ENCODE results near the gene TCF7L2. TPM values are rescaled to one million over a fixed set of nuclear protein-coding genes. Genes with fewer than 3 reads are reported as not detected.

TCF7L2 gene
- total and polyA plus RNA-seq, 2 donors (not counting 1 experiment from before 2014, with no cell fraction given), result 3.4 to 5.0 TPM

- Histone ChIP-seq H3K4me3 (replicated peaks in 1 of 4; ENCODE audit: control extremely low read depth in 1 of 4, insufficient read depth in 1 of 4, low read depth in 3 of 4, low read length in 4 of 4) (no peak overlapping the region), H3K4me1 (ENCODE audit: control insufficient read depth, extremely low read depth, insufficient read depth, low read length) (no peaks in the 10 kb centered on the region), H3K9ac (ENCODE audit: insufficient read depth, low read length) (no peak overlapping the region), H3K27me3 (ENCODE audit: control insufficient read depth, insufficient read depth, low read length) (no peaks in the 10 kb centered on the region), H3K9me3 (ENCODE audit: control insufficient read depth, insufficient read depth, low read depth, low read length) (no peaks in the 10 kb centered on the region), H3K27ac (ENCODE audit: insufficient read depth, low read length) (no peak overlapping the region), H4K20me1 (ENCODE audit: control insufficient read depth, extremely low read depth, insufficient read depth, low read length) (no peaks in the 10 kb centered on the region), H3K36me3 (ENCODE audit: control insufficient read depth, insufficient read depth, low read length) (no peaks in the 10 kb centered on the region), H3K4me2 (ENCODE audit: extremely low read depth, insufficient read depth, low read length) (no peak overlapping the region), H3K79me2 (ENCODE audit: control insufficient read depth, insufficient read depth, low read length) (no peaks in the 10 kb centered on the region), H2AFZ (ENCODE audit: low read length) (no peak overlapping the region)
- no peak for DNase-seq (ENCODE audit: low read depth in 2 of 2)
- TF ChIP-seq, protein P1, sequence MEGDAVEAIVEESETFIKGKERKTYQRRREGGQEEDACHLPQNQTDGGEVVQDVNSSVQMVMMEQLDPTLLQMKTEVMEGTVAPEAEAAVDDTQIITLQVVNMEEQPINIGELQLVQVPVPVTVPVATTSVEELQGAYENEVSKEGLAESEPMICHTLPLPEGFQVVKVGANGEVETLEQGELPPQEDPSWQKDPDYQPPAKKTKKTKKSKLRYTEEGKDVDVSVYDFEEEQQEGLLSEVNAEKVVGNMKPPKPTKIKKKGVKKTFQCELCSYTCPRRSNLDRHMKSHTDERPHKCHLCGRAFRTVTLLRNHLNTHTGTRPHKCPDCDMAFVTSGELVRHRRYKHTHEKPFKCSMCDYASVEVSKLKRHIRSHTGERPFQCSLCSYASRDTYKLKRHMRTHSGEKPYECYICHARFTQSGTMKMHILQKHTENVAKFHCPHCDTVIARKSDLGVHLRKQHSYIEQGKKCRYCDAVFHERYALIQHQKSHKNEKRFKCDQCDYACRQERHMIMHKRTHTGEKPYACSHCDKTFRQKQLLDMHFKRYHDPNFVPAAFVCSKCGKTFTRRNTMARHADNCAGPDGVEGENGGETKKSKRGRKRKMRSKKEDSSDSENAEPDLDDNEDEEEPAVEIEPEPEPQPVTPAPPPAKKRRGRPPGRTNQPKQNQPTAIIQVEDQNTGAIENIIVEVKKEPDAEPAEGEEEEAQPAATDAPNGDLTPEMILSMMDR (conservative IDR thresholded peaks at IDR 0.05 in 1 of 2, IDR thresholded peaks at IDR 0.05 in 1 of 2; ENCODE audit: low read depth in 1 of 2, low read length in 2 of 2), result no peak
- TF ChIP-seq EZH2 (IDR thresholded peaks at IDR 0.05; ENCODE audit: low read length, missing control alignments), result no peak
Measured at GRCh38 chr10:113168584-113168983, 218.5 kb downstream of the TCF7L2 start.

GRCh38 chr10:113169111-113169510 lies 219.1 kb downstream of the TCF7L2 start:
- H3K4me3 ChIP-seq (replicated peaks in 1 of 4; ENCODE audit: control extremely low read depth in 1 of 4, insufficient read depth in 1 of 4, low read depth in 3 of 4, low read length in 4 of 4), result no peak overlapping the region
- H3K4me2 ChIP-seq (ENCODE audit: extremely low read depth, insufficient read depth, low read length), result no peak overlapping the region
- H2AFZ ChIP-seq (ENCODE audit: low read length), result no peak overlapping the region
- H3K36me3 ChIP-seq (ENCODE audit: control insufficient read depth, insufficient read depth, low read length), result no peaks in the 10 kb centered on the region
- no peaks in the 10 kb centered on the region for H3K27me3 ChIP-seq (ENCODE audit: control insufficient read depth, insufficient read depth, low read length)
- no peaks in the 10 kb centered on the region for H3K9me3 ChIP-seq (ENCODE audit: control insufficient read depth, insufficient read depth, low read depth, low read length)
- no peaks in the 10 kb centered on the region for H3K79me2 ChIP-seq (ENCODE audit: control insufficient read depth, insufficient read depth, low read length)
- no peak overlapping the region for H3K27ac ChIP-seq (ENCODE audit: insufficient read depth, low read length)
- no peaks in the 10 kb centered on the region for H4K20me1 ChIP-seq (ENCODE audit: control insufficient read depth, extremely low read depth, insufficient read depth, low read length)
- no peak for DNase-seq (ENCODE audit: low read depth in 2 of 2)
- H3K9ac ChIP-seq (ENCODE audit: insufficient read depth, low read length), result no peak overlapping the region
- H3K4me1 ChIP-seq (ENCODE audit: control insufficient read depth, extremely low read depth, insufficient read depth, low read length), result no peaks in the 10 kb centered on the region
- no peak for TF ChIP-seq EZH2 (IDR thresholded peaks at IDR 0.05; ENCODE audit: low read length, missing control alignments)
- TF ChIP-seq, protein P1 (conservative IDR thresholded peaks at IDR 0.05 in 1 of 2, IDR thresholded peaks at IDR 0.05 in 1 of 2; ENCODE audit: low read depth in 1 of 2, low read length in 2 of 2), result no peak

GRCh38 chr10:113169853-113170460 lies 219.9 kb downstream of the TCF7L2 start:
- no peak for TF ChIP-seq EZH2 (IDR thresholded peaks at IDR 0.05; ENCODE audit: low read length, missing control alignments)
- TF ChIP-seq, protein P1 (conservative IDR thresholded peaks at IDR 0.05 in 1 of 2, IDR thresholded peaks at IDR 0.05 in 1 of 2; ENCODE audit: low read depth in 1 of 2, low read length in 2 of 2), result no peak
- H3K36me3 ChIP-seq (ENCODE audit: control insufficient read depth, insufficient read depth, low read length), result no peaks in the 10 kb centered on the region
- no peak overlapping the region for H3K9ac ChIP-seq (ENCODE audit: insufficient read depth, low read length)
- no peaks in the 10 kb centered on the region for H4K20me1 ChIP-seq (ENCODE audit: control insufficient read depth, extremely low read depth, insufficient read depth, low read length)
- no peak overlapping the region for H3K4me2 ChIP-seq (ENCODE audit: extremely low read depth, insufficient read depth, low read length)
- H3K4me1 ChIP-seq (ENCODE audit: control insufficient read depth, extremely low read depth, insufficient read depth, low read length), result no peaks in the 10 kb centered on the region
- DNase-seq (ENCODE audit: low read depth in 2 of 2), result no peak
- no peaks in the 10 kb centered on the region for H3K9me3 ChIP-seq (ENCODE audit: control insufficient read depth, insufficient read depth, low read depth, low read length)
- no peak overlapping the region for H3K27ac ChIP-seq (ENCODE audit: insufficient read depth, low read length)
- no peaks in the 10 kb centered on the region for H3K27me3 ChIP-seq (ENCODE audit: control insufficient read depth, insufficient read depth, low read length)
- no peak overlapping the region for H3K4me3 ChIP-seq (replicated peaks in 1 of 4; ENCODE audit: control extremely low read depth in 1 of 4, insufficient read depth in 1 of 4, low read depth in 3 of 4, low read length in 4 of 4)
- no peak overlapping the region for H2AFZ ChIP-seq (ENCODE audit: low read length)
- no peaks in the 10 kb centered on the region for H3K79me2 ChIP-seq (ENCODE audit: control insufficient read depth, insufficient read depth, low read length)
